CD8-positive, alpha-beta memory T cell (primary cell): Measurements from ENCODE around the gene NIPBL. TPM values are rescaled to one million over a fixed set of nuclear protein-coding genes. Genes with fewer than 3 reads are reported as not detected.
"Not testable (repeated sequence)": the region's sequence is repeated elsewhere in the genome, so short reads cannot be mapped to it uniquely, and the experiment has no call there.

Experiments
- CTCF ChIA-PET: fragments of 350-600 bp; sonication (Branson Sonifier 250); formaldehyde crosslinking; loops from one replicate; lab custom pipeline; 2021; ENCODE audit warnings: antibody characterized with exemption; lab: Charles Lee
- POLR2A ChIA-PET: fragments of 350-600 bp; sonication (Branson Sonifier 250); formaldehyde crosslinking; loops from one replicate; lab custom pipeline; 2021; ENCODE audit warnings: antibody characterized with exemption; lab: Charles Lee
- DNase-seq, 5 donors: peaks; one replicate each; pipeline versions ENCODE4 v3.0.0 to v3.0.0-alpha.2; 2020 to 2022; ENCODE audit warnings: mixed read lengths in 1 of 5
- H3K27ac ChIP-seq: one replicate; pipeline ENCODE4 v1.7.0; 2013; ENCODE audit warnings: low read depth, mild to moderate bottlenecking, low read length, moderate library complexity
- H3K27me3 ChIP-seq: 2 replicates; pipeline ENCODE4 v1.7.0; 2013; ENCODE audit warnings: low read length, mild to moderate bottlenecking; ENCODE audit not compliant: insufficient read depth, poor library complexity, severe bottlenecking
- H3K36me3 ChIP-seq: 2 replicates; pipeline ENCODE4 v1.7.0; 2013; ENCODE audit warnings: mild to moderate bottlenecking, low read length, moderate library complexity; ENCODE audit not compliant: insufficient read depth
- H3K4me1 ChIP-seq: 2 replicates; pipeline ENCODE4 v1.7.0; 2013; ENCODE audit warnings: mild to moderate bottlenecking, low read length, moderate library complexity; ENCODE audit not compliant: insufficient read depth
- H3K4me3 ChIP-seq: 2 replicates; pipeline ENCODE4 v1.7.0; 2013; ENCODE audit warnings: mild to moderate bottlenecking, low read length
- H3K9me3 ChIP-seq: 2 replicates; pipeline ENCODE4 v1.7.0; 2013; ENCODE audit warnings: mild to moderate bottlenecking, low read length
- H3K27ac Mint-ChIP-seq, 8 donors: one replicate each; pipeline ENCODE4 v1.8.0; 2020 to 2021; ENCODE audit warnings: mixed read lengths in 8 of 8, mild to moderate bottlenecking in 6 of 8, inconsistent platforms in 3 of 8, moderate library complexity in 3 of 8
- H3K27me3 Mint-ChIP-seq, 2 donors: one replicate each; pipeline ENCODE4 v1.8.0; 2020 to 2021; ENCODE audit warnings: mixed read lengths in 2 of 2, mild to moderate bottlenecking in 1 of 2, moderate library complexity in 1 of 2
- H3K36me3 Mint-ChIP-seq, 3 donors: one replicate each; pipeline ENCODE4 v1.8.0; 2020 to 2021; ENCODE audit warnings: mixed read lengths in 3 of 3, inconsistent platforms in 1 of 3, mild to moderate bottlenecking in 1 of 3
- H3K4me1 Mint-ChIP-seq, 3 donors: one replicate each; pipeline ENCODE4 v1.8.0; 2020 to 2021; ENCODE audit warnings: mixed read lengths in 3 of 3, inconsistent platforms in 1 of 3, mild to moderate bottlenecking in 1 of 3
- H3K4me3 Mint-ChIP-seq, 7 donors: one replicate each; pipeline ENCODE4 v1.8.0; 2020 to 2021; ENCODE audit warnings: mixed read lengths in 7 of 7, mild to moderate bottlenecking in 6 of 7, moderate library complexity in 4 of 7, inconsistent platforms in 2 of 7
- H3K9me3 Mint-ChIP-seq, 5 donors: one replicate each; pipeline ENCODE4 v1.8.0; 2020 to 2022; ENCODE audit warnings: mixed read lengths in 5 of 5, mild to moderate bottlenecking in 3 of 5, moderate library complexity in 2 of 5, inconsistent platforms in 1 of 5
- polyA plus RNA-seq: library from polyadenylated mRNA; unstranded; fragments of 300-500 nt; fragmentation: Illumina TruSeq; gene quantifications from one replicate; pipeline ENCODE4 v1.2.3, GENCODE V29; 2021
- total RNA-seq, 2 experiments: library from RNA; stranded (reverse); gene quantifications; one replicate each; pipeline ENCODE4 v1.2.3, GENCODE V29; 2021

The NIPBL gene
- total and polyA plus RNA-seq, 3 experiments from 2014 or later = 36.4 to 55.0 (median 47.3) TPM

DNA sequence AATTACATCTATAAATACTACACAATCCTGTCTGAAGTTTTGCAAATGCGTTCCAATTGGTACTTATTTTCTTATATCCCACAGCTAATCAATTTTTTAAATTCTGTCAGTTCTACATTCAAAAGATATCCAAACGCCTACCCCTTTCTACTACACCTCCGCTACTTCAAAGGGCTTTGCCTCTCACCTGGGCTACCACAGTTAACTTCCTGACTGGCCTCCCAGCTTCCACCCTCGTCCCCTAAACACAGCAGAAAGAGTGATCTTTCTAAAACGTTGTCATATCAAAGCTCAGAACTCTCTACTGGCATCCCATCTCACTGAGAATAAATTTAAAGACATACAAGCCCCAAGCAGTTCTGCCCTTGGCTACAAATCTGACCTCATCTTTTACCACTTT, 32.3 kb upstream of the NIPBL start:
- no peak for DNase-seq
- ChIA-PET POLR2A (no interaction called here), CTCF (interaction anchor here (1.2 kb wide), 1 partner anchor 9 kb away, joined by 3 read pairs; no protein-coding TSS in a partner anchor)
- H3K4me3 Mint-ChIP-seq = no peak overlapping the region
- H3K4me1 Mint-ChIP-seq = peaks cover 9 to 12% (median 10%) of the 10 kb centered on the region in 3 donors
- Histone ChIP-seq H3K27me3 (no peaks in the 10 kb centered on the region), H3K4me3 (no peak overlapping the region), H3K9me3 (no peaks in the 10 kb centered on the region), H3K36me3 (no peaks in the 10 kb centered on the region), H3K27ac (no peak overlapping the region), H3K4me1 (no peaks in the 10 kb centered on the region)
- H3K36me3 Mint-ChIP-seq = peaks cover 0 to 10% (median 0%) of the 10 kb centered on the region in 3 donors
- H3K27ac Mint-ChIP-seq = peak overlapping the region in 1 of 8 donors; percentile 15
- peaks cover 13 to 42% of the 10 kb centered on the region in 2 donors for H3K27me3 Mint-ChIP-seq
- peaks cover 0 to 3% (median 0%) of the 10 kb centered on the region in 5 donors for H3K9me3 Mint-ChIP-seq

DNA sequence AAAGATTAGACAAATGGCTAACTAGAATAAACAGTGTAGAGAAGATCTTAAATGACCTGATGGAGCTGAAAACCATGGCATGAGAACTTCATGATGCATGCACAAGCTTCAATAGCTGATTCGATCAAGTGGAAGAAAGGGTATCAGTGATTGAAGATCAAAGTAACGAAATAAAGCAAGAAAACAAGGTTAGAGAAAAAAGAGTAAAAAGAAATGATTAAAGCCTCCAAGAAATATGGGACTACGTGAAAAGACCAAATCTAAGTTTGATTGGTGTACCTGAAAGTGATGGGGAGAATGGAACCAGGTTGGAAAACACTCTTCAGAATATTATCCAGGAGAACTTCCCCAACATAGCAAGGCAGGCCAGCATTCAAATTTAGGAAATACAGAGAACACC, 28.0 kb upstream of the NIPBL start:
- H3K27me3 ChIP-seq, H3K4me1 ChIP-seq, DNase-seq, H3K36me3 ChIP-seq, H3K9me3 ChIP-seq, H3K4me1 Mint-ChIP-seq, POLR2A ChIA-PET, H3K9me3 Mint-ChIP-seq, H3K27ac ChIP-seq, H3K4me3 ChIP-seq, CTCF ChIA-PET, H3K4me3 Mint-ChIP-seq, H3K27ac Mint-ChIP-seq: not testable (repeated sequence)
- H3K36me3 Mint-ChIP-seq = peaks cover 0 to 19% (median 2%) of the 10 kb centered on the region in 3 donors
- peaks cover 21 to 39% of the 10 kb centered on the region in 2 donors for H3K27me3 Mint-ChIP-seq

DNA sequence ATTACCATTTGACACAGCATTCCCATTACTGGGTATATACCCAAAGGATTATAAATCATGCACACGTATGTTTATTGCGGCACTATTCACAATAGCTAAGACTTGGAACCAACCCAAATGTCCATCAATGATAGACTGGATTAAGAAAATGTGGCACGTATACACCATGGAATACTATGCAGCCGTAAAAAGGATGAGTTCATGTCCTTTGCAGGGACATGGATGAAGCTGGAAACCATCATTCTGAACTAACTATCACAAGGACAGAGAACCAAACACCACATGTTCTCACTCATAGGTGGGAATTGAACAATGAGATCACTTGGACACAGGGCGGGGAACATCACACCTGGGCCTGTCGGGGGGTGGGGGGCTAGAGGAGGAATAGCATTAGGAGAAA, 23.7 kb upstream of the NIPBL start:
- H3K27ac Mint-ChIP-seq, H3K27ac ChIP-seq, CTCF ChIA-PET, H3K9me3 Mint-ChIP-seq, H3K27me3 ChIP-seq, H3K36me3 ChIP-seq, H3K4me3 Mint-ChIP-seq, DNase-seq, H3K4me1 ChIP-seq, POLR2A ChIA-PET, H3K4me1 Mint-ChIP-seq, H3K9me3 ChIP-seq, H3K4me3 ChIP-seq: not testable (repeated sequence)
- peaks cover 0 to 16% (median 2%) of the 10 kb centered on the region in 3 donors for H3K36me3 Mint-ChIP-seq
- peaks cover 23 to 33% of the 10 kb centered on the region in 2 donors for H3K27me3 Mint-ChIP-seq

DNA sequence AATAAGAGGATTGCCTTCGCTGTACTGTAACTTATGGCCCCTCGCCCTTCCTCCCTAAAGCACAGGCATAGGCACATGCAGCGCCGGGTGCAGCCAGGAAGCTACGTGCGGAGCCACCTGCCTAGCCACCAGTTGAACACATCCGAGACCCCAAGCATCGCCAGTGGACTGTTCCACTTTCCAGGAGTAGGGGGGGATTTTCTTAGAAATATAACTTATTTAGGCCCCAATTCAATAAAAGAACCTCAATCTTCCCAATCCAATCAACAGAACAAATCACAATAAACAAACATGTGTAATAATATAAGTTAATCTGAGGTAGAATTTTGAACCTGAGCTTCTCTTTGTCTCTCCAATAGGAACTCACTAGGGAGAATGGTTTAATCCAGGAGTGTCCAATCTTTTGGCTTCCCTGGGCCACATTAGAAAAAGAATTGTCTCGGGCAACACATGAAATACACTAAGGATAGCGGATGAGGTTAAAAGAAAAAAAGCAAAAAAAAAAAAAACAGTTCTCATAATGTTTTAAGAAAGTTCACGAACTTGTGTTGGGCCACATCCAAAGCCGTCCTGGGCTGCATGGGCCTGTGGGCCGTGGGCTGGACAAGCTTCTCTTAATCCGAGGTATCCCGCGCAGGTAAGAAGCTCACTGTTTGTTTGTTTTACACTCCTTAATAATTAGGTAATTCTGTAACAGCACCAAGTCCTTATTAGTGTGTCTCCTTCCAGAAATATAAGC, 22.0 kb upstream of the NIPBL start:
- ChIA-PET CTCF (interaction anchor here (0.7 kb wide), 2 partner anchors 24 to 647 kb away, joined by 3 to 4 read pairs; no protein-coding TSS in a partner anchor), POLR2A (no interaction called here)
- H3K27me3 Mint-ChIP-seq = peaks cover 15 to 27% of the 10 kb centered on the region in 2 donors
- H3K27ac ChIP-seq = no peak overlapping the region
- no peaks in the 10 kb centered on the region for H3K4me1 Mint-ChIP-seq
- H3K4me1 ChIP-seq = no peaks in the 10 kb centered on the region
- no peak overlapping the region for H3K4me3 ChIP-seq
- DNase-seq = no peak
- H3K4me3 Mint-ChIP-seq = no peak overlapping the region
- H3K36me3 ChIP-seq = no peaks in the 10 kb centered on the region
- H3K9me3 Mint-ChIP-seq = peaks cover 0 to 6% (median 3%) of the 10 kb centered on the region in 5 donors
- H3K36me3 Mint-ChIP-seq = peaks cover 0 to 9% (median 2%) of the 10 kb centered on the region in 3 donors
- no peaks in the 10 kb centered on the region for H3K9me3 ChIP-seq
- no peaks in the 10 kb centered on the region for H3K27me3 ChIP-seq
- no peak overlapping the region for H3K27ac Mint-ChIP-seq

DNA sequence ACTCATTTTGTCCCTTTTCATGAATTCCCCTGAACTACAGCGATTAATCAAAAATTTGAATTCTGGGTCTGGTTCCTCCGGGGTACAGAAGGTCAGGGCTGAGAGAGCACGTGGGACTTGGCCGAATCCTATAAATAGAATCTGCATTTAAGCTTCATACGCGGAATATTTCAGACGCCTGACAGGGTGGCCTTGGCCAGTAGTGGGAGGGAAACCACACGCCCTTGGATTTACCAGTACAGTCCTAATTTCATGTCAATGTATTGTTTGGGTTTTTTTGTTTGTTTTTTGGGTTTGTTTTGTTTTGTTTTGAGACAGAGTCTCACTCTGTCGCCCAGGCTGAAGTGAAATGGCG, 21.5 kb upstream of the NIPBL start:
- ChIA-PET POLR2A (no interaction called here), CTCF (interaction anchor here (0.7 kb wide), 2 partner anchors 24 to 647 kb away, joined by 3 to 4 read pairs; no protein-coding TSS in a partner anchor)
- Mint-ChIP-seq H3K27me3 (peaks cover 13 to 21% of the 10 kb centered on the region in 2 donors), H3K4me1 (no peaks in the 10 kb centered on the region), H3K27ac (no peak overlapping the region), H3K36me3 (peaks cover 0 to 5% (median under 1%) of the 10 kb centered on the region in 3 donors), H3K9me3 (peaks cover 0 to 6% (median 3%) of the 10 kb centered on the region in 5 donors), H3K4me3 (no peak overlapping the region)
- Histone ChIP-seq H3K4me1 (no peaks in the 10 kb centered on the region), H3K36me3 (no peaks in the 10 kb centered on the region), H3K9me3 (no peaks in the 10 kb centered on the region), H3K27me3 (no peaks in the 10 kb centered on the region), H3K4me3 (no peak overlapping the region), H3K27ac (no peak overlapping the region)
- no peak for DNase-seq

DNA sequence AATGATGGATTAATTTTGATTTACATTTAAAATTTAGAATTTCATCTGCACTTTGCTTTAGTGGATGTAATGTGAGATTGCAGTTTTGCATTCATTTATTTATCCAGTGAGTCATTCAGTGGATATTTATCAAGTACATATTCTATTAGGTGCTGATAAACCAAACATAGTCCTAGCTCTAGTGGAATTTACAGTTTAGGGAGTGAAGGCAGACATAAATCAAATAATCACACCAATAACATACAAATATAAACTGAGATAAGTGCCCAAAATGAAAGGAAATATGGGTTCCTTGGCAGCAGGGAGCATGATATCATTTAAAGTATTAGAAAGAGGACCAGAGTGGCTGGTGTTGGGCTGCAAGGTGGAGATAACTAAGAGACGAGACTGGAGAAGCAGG, 14.7 kb upstream of the NIPBL start:
- Mint-ChIP-seq H3K9me3 (no peaks in the 10 kb centered on the region), H3K36me3 (peaks cover 0 to 2% (median 0%) of the 10 kb centered on the region in 3 donors), H3K27ac (no peak overlapping the region), H3K4me3 (no peak overlapping the region), H3K4me1 (no peaks in the 10 kb centered on the region), H3K27me3 (peaks cover 0 to 9% of the 10 kb centered on the region in 2 donors)
- Histone ChIP-seq H3K9me3 (no peaks in the 10 kb centered on the region), H3K27me3 (no peaks in the 10 kb centered on the region), H3K4me1 (no peaks in the 10 kb centered on the region), H3K27ac (no peak overlapping the region), H3K4me3 (no peak overlapping the region), H3K36me3 (no peaks in the 10 kb centered on the region)
- DNase-seq = no peak
- ChIA-PET CTCF (no interaction called here), POLR2A (no interaction called here)

DNA sequence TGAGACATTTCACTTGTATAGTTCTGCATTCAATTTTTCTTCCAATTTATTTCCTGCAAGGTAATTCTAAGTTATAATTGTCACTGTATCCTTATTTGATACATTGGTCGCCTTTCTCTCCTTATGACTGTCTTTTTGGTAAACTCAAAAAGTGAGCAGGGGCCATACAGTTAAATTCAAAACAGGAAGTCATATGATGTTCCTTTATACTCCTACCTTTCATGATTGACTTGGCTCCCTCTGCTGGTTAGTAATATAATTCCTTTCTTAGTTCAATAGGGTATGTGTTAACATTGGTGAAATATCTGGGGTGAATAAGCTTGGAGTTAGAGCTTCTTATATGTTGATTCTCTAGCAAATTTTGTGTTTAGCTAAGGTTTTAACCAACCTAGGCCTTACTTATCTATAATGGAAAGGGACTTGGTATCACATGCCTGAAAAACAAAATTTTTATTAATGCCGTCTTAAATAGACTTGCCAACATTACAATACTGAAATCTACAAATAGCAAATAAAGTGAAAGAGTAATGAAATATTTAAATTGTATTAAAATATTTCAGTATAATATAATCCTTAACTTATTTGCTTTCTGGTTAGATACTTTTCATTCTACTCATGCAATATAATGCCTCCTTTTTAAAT, 6.0 kb upstream of the NIPBL start:
- Mint-ChIP-seq H3K36me3 (peaks cover 0 to 15% (median 0%) of the 10 kb centered on the region in 3 donors), H3K9me3 (no peaks in the 10 kb centered on the region), H3K27me3 (no peaks in the 10 kb centered on the region), H3K4me1 (peaks cover 36 to 55% (median 55%) of the 10 kb centered on the region in 3 donors), H3K4me3 (peak overlapping the region in 2 of 7 donors; percentile 9 to 39), H3K27ac (peak overlapping the region in 2 of 8 donors; percentile 22 to 46)
- DNase-seq = peak in 2 of 5 donors; percentile 59 to 72
- Histone ChIP-seq H3K27ac (no peak overlapping the region), H3K9me3 (no peaks in the 10 kb centered on the region), H3K4me1 (peaks cover 25% of the 10 kb centered on the region), H3K4me3 (no peak overlapping the region), H3K36me3 (no peaks in the 10 kb centered on the region), H3K27me3 (no peaks in the 10 kb centered on the region)
- POLR2A ChIA-PET = no interaction called here
- CTCF ChIA-PET = interaction anchor here (0.6 to 4.4 kb wide), 2 partner anchors 131 to 156 kb away, joined by 3 to 16 read pairs; no protein-coding TSS in a partner anchor

DNA sequence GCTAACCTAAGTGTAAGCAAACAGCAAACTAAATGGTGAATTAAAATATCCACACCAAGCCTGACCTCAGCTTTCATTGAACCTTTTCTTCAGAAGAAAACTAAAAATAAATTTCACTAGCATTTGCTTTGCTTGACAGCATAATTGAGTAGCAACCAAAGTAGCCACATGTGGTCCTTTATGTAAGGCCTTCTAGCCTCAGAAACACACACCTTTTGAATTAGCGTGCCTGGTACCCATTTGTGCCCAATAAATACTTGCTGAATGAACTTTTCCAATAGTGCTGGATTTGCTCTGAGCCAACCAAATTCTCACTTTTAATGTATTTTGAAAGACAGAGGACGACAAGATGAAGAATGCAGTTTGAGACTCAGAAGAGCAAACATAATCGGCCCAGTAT, 2.1 kb upstream of the NIPBL start:
- no peak for DNase-seq
- CTCF ChIA-PET = interaction anchor here (1.4 to 1.6 kb wide), 2 partner anchors 71 to 145 kb away, joined by 4 to 7 read pairs; no protein-coding TSS in a partner anchor
- Mint-ChIP-seq H3K27me3 (no peaks in the 10 kb centered on the region), H3K27ac (peak overlapping the region; percentile 60 to 99 (median 96)), H3K36me3 (peaks cover 0 to 31% (median 0%) of the 10 kb centered on the region in 3 donors), H3K4me1 (peaks cover 52 to 69% (median 67%) of the 10 kb centered on the region in 3 donors), H3K4me3 (peak overlapping the region; percentile 93 to 98 (median 95)), H3K9me3 (no peaks in the 10 kb centered on the region)
- POLR2A ChIA-PET = interaction anchor here (0.6 kb wide), 1 partner anchor 43 kb away, joined by 4 read pairs; no protein-coding TSS in a partner anchor
- Histone ChIP-seq H3K4me3 (peak overlapping the region; percentile 71), H3K4me1 (peaks cover 37% of the 10 kb centered on the region), H3K27ac (peak overlapping the region; percentile 97), H3K36me3 (no peaks in the 10 kb centered on the region), H3K27me3 (no peaks in the 10 kb centered on the region), H3K9me3 (no peaks in the 10 kb centered on the region)
